GM12878 (cell line): ENCODE results near the gene ERVFRD-1. TPM values are rescaled to one million over a fixed set of nuclear protein-coding genes. Genes with fewer than 3 reads are reported as not detected.

Source experiments
- ATAC-seq: fragments of 200-7000 bp; cut with Tn5 transposase; 3 replicates; pipeline ENCODE4 v1.9.1; 2020; ENCODE audit warnings: mild to moderate bottlenecking, moderate library complexity
- BruUV-seq: library from RNA; stranded (reverse); fragments of 400-500 nt; replicated peaks from 2 replicates; lab custom pipeline; 2021; lab: Mats Ljungman, UMichigan
- CTCF ChIA-PET: fragments of 300-600 bp; sonication (Branson Sonifier 250); formaldehyde crosslinking; extraction: SDS; loops from one replicate; lab custom pipeline; 2021; ENCODE audit warnings: inconsistent platforms; lab: Yijun Ruan, JAX
- POLR2A ChIA-PET: fragments of 350-600 bp; formaldehyde crosslinking; extraction: SDS; loops from one replicate; lab custom pipeline; 2021; ENCODE audit warnings: inconsistent platforms; lab: Charles Lee
- RAD21 ChIA-PET: fragments of 300-600 bp; sonication (Branson Sonifier 250); formaldehyde crosslinking; loops from one replicate; lab custom pipeline; 2023; ENCODE audit warnings: antibody characterized with exemption; ENCODE audit not compliant: unreplicated experiment; lab: Charles Lee
- SMC1A ChIA-PET: fragments of 300-600 bp; sonication (Branson Sonifier 250); formaldehyde crosslinking; loops from one replicate; lab custom pipeline; 2023; ENCODE audit not compliant: unreplicated experiment, uncharacterized antibody; lab: Charles Lee
- DNase-seq: peaks from one replicate; pipeline ENCODE4 v3.0.0-alpha.2; 2011; ENCODE audit warnings: low read depth, low spot score
- FAIRE-seq: peaks from 3 replicates; lab custom pipeline; 2011; peaks lifted over from hg19 to GRCh38; lab: Jason Lieb, UNC
- H2AFZ ChIP-seq: 2 replicates; pipeline ENCODE4 v1.6.0; 2011; ENCODE audit warnings: low read depth, low read length, control low read depth; ENCODE audit not compliant: control insufficient read depth
- H3K27ac ChIP-seq: 2 replicates; pipeline ENCODE4 v1.5.1; 2011; ENCODE audit warnings: control low read depth; ENCODE audit not compliant: control insufficient read depth, insufficient read depth
- H3K27me3 ChIP-seq, 2 experiments: replicated peaks in 1 of 2; 2 replicates each; pipeline versions ENCODE4 v1.6.0 to v1.6.1; 2011; ENCODE audit warnings: low read length in 1 of 2; ENCODE audit not compliant: control insufficient read depth in 2 of 2, insufficient read depth in 2 of 2
- H3K36me3 ChIP-seq, 2 experiments: 2 replicates each; pipeline ENCODE4 v1.5.1; 2011; ENCODE audit warnings: low read length in 1 of 2; ENCODE audit not compliant: control insufficient read depth in 2 of 2, insufficient read depth in 2 of 2
- H3K4me1 ChIP-seq: 2 replicates; pipeline ENCODE4 v1.6.1; 2011; ENCODE audit warnings: mild to moderate bottlenecking, low read length, moderate library complexity, mixed read lengths; ENCODE audit not compliant: control insufficient read depth, insufficient read depth
- H3K4me2 ChIP-seq: 2 replicates; pipeline ENCODE4 v1.6.0; 2011; ENCODE audit warnings: control low read depth; ENCODE audit not compliant: control insufficient read depth, insufficient read depth
- H3K4me3 ChIP-seq: fragments of 200-600 bp; sonication (generic); 2 replicates; pipeline ENCODE4 v1.5.1; 2016
- H3K79me2 ChIP-seq: 2 replicates; pipeline ENCODE4 v1.6.0; 2011; ENCODE audit warnings: low read length; ENCODE audit not compliant: control insufficient read depth, insufficient read depth
- H3K9ac ChIP-seq: 2 replicates; pipeline ENCODE4 v1.8.0; 2011; ENCODE audit warnings: low read length, control low read depth, mixed read lengths; ENCODE audit not compliant: control insufficient read depth, insufficient read depth
- H3K9me3 ChIP-seq: replicated peaks from 3 replicates; pipeline ENCODE4 v1.5.1; 2011; ENCODE audit warnings: mild to moderate bottlenecking, low read length; ENCODE audit not compliant: control insufficient read depth, insufficient read depth
- H4K20me1 ChIP-seq: 2 replicates; pipeline ENCODE4 v1.6.0; 2011; ENCODE audit not compliant: control insufficient read depth, insufficient read depth
- BCLAF1 ChIP-seq: fragments of 450-650 bp; IDR thresholded peaks from 2 replicates; pipeline ENCODE4 v1.6.1; 2017; ENCODE audit warnings: antibody characterized with exemption, mild to moderate bottlenecking, moderate library complexity
- BRCA1 ChIP-seq: IDR thresholded peaks from 2 replicates; pipeline ENCODE4 v1.6.1; 2011; ENCODE audit warnings: low read depth, low read length, improper control_type of control experiment
- ETV6 ChIP-seq, 2 experiments: fragments of 450-650 bp in 1 of 2; IDR thresholded peaks in 1 of 2; conservative IDR thresholded peaks in 1 of 2; 2 replicates each; pipeline ENCODE4 v1.6.1; 2014; ENCODE audit warnings: antibody characterized with exemption in 1 of 2, borderline replicate concordance in 1 of 2, low read depth in 1 of 2, mild to moderate bottlenecking in 1 of 2, moderate library complexity in 1 of 2
- LARP7 ChIP-seq: fragments of 450-650 bp; IDR thresholded peaks from 2 replicates; pipeline ENCODE4 v1.6.1; 2017; ENCODE audit warnings: mild to moderate bottlenecking
- MLLT1 ChIP-seq: fragments of 450-650 bp; IDR thresholded peaks from 2 replicates; pipeline ENCODE4 v1.6.1; 2016; ENCODE audit warnings: mild to moderate bottlenecking
- MYB ChIP-seq: fragments of 150-350 bp; IDR thresholded peaks from 2 replicates; pipeline ENCODE4 v1.6.1; 2014; ENCODE audit warnings: mild to moderate bottlenecking, low read depth, low read length, borderline replicate concordance
- NR2C1 ChIP-seq: fragments of 450-650 bp; IDR thresholded peaks from 2 replicates; pipeline ENCODE4 v1.6.1; 2017; ENCODE audit warnings: antibody characterized with exemption, mild to moderate bottlenecking, moderate library complexity
- POLR2A ChIP-seq: IDR thresholded peaks from 2 replicates; pipeline ENCODE4 v1.6.1; 2011; ENCODE audit warnings: low read depth, mild to moderate bottlenecking, low read length
- SREBF1 ChIP-seq: IDR thresholded peaks from 2 replicates; pipeline ENCODE4 v1.6.1; 2012; ENCODE audit warnings: mild to moderate bottlenecking, low read length
- TAF1 ChIP-seq: IDR thresholded peaks from 2 replicates; pipeline ENCODE4 v1.6.1; 2011; ENCODE audit warnings: mild to moderate bottlenecking, low read depth, low read length, borderline replicate concordance
- TCF7 ChIP-seq: IDR thresholded peaks from 2 replicates; pipeline ENCODE4 v1.6.1; 2014; ENCODE audit warnings: antibody characterized with exemption, borderline replicate concordance
- ZBED1 ChIP-seq: IDR thresholded peaks from 2 replicates; pipeline ENCODE4 v1.6.1; 2016; ENCODE audit warnings: borderline replicate concordance
- ZZZ3 ChIP-seq: IDR thresholded peaks from 2 replicates; pipeline ENCODE4 v1.6.1; 2011; ENCODE audit warnings: low read depth; ENCODE audit not compliant: control insufficient read depth, insufficient read length
- WGBS: methylation state at CpG from one replicate; pipeline ENCODE4 v1.1.6; 2016; ENCODE audit warnings: low lambda C conversion rate; ENCODE audit not compliant: insufficient replicate concordance, insufficient coverage; ENCODE audit errors: missing lambda C conversion rate; 5-methylcytosine and 5-hydroxymethylcytosine counted together
- in situ Hi-C: fragments of 300-500 bp; cut with MboI; formaldehyde crosslinking; loops from 9 replicates; pipeline ENCODE4 v1.14.3; 2018; ENCODE audit warnings: mixed read lengths
- intact Hi-C: fragments of 100-400 bp; cut with micrococcal nuclease; formaldehyde crosslinking; loops from one replicate; pipeline ENCODE4 v1.14.2; 2022; ENCODE audit not compliant: unreplicated experiment
- polyA plus RNA-seq, 11 experiments: library from polyadenylated mRNA; depleted of rRNA in 4 of 11; unstranded in 6 of 11; stranded (reverse) in 5 of 11; fragments of >200 nt; fragmentation: Nextera tagmentation in 4 of 11; fragmentation: Illumina TruSeq in 1 of 11; extraction: Ambion mirVana in 4 of 11; extraction: Trizol in 1 of 11; gene quantifications; 1 replicate in 1 of 11; 2 replicates in 10 of 11; pipeline versions ENCODE4 v1.2.1 to v1.2.3, GENCODE V29; 2011 to 2016; ENCODE audit warnings: inconsistent platforms in 2 of 11, missing spikeins in 2 of 11, low read depth in 1 of 11
- total RNA-seq, 4 experiments: library from RNA; depleted of rRNA in 3 of 4; stranded (reverse); fragments of >200 nt in 3 of 4; fragmentation: Illumina TruSeq in 1 of 4; extraction: Trizol in 1 of 4; gene quantifications; 2 replicates each; pipeline versions ENCODE4 v1.2.1 to v1.2.3, GENCODE V29; 2013 to 2021

Gene ERVFRD-1
- total and polyA plus RNA-seq, 10 of the 15 experiments (the other 5 are each of a cell fraction or from before 2014, with no cell fraction given) = 0.03 to 0.11 (median 0.07) TPM; not detected in 7

- no peak overlapping the region for H3K4me2 ChIP-seq
- H3K9me3 ChIP-seq = no peaks in the 10 kb centered on the region
- SMC1A ChIA-PET = interaction anchor here (0.6 to 4.2 kb wide), 10 partner anchors 12 to 885 kb away, joined by 3 to 85 read pairs (median 4); no protein-coding TSS in a partner anchor
- no TSS peak for BruUV-seq
- H3K79me2 ChIP-seq = no peaks in the 10 kb centered on the region
- ATAC-seq = no peak
- CTCF ChIA-PET = interaction anchor here (1.0 to 5.3 kb wide), 14 partner anchors 10 to 591 kb away, joined by 3 to 114 read pairs (median 10); no protein-coding TSS in a partner anchor
- no peaks in the 10 kb centered on the region for H3K36me3 ChIP-seq
- WGBS = 50% methylated on average over 2 of the region's 2 CpGs
- H4K20me1 ChIP-seq = no peaks in the 10 kb centered on the region
- H3K4me3 ChIP-seq = no peak overlapping the region
- no peak overlapping the region for H2AFZ ChIP-seq
- H3K27me3 ChIP-seq = no peaks in the 10 kb centered on the region
- H3K27ac ChIP-seq = no peak overlapping the region
- RAD21 ChIA-PET = interaction anchor here (0.5 to 3.6 kb wide), 7 partner anchors 74 to 591 kb away, joined by 3 to 28 read pairs (median 8); no protein-coding TSS in a partner anchor
- intact Hi-C loops = loop anchor here (1.0 to 5.0 kb wide), 4 partner anchors 115 to 592 kb away; no protein-coding TSS in a partner anchor
- H3K9ac ChIP-seq = no peak overlapping the region
- no peak for FAIRE-seq
- in situ Hi-C loops = loop anchor here (5.0 to 10.0 kb wide), 2 partner anchors 112 to 595 kb away; no protein-coding TSS in a partner anchor
- TF ChIP-seq ZZZ3 (no peak), BCLAF1 (no peak), LARP7 (no peak), SREBF1 (no peak), BRCA1 (no peak), MYB (no peak), MLLT1 (no peak), TAF1 (no peak), TCF7 (no peak), POLR2A (no peak), NR2C1 (no peak), ETV6 (conservative IDR thresholded peaks at IDR 0.05 in 1 of 2, IDR thresholded peaks at IDR 0.05 in 1 of 2; ENCODE audit: borderline replicate concordance in 1 of 2, low read depth in 1 of 2) (no peak), ZBED1 (no peak)
- TF ChIP-seq, all 136 proteins: peak for 0
- H3K4me1 ChIP-seq = no peaks in the 10 kb centered on the region
- POLR2A ChIA-PET = no interaction called here
- DNase-seq = no peak
Measured at GRCh38 chr6:11069760-11070159, 41.8 kb downstream of the ERVFRD-1 start.
